LNCaP clone FGC (cell line): Measurements from ENCODE around the gene CAST.

Experiments used
- DNase-seq: peaks from one replicate; pipeline ENCODE4 v3.0.0-alpha.2; 2011; ENCODE audit warnings: low read depth
- H3K4me3 ChIP-seq: 2 replicates; pipeline ENCODE4 v1.5.1; 2011; ENCODE audit warnings: mild to moderate bottlenecking, low read depth, low read length, control low read depth
- CTCF ChIP-seq: IDR thresholded peaks from 2 replicates; pipeline ENCODE4 v1.5.1; 2012; ENCODE audit warnings: mild to moderate bottlenecking; ENCODE audit not compliant: control insufficient read depth, insufficient read depth; ENCODE audit errors: extremely low read depth

The CAST gene

DNA sequence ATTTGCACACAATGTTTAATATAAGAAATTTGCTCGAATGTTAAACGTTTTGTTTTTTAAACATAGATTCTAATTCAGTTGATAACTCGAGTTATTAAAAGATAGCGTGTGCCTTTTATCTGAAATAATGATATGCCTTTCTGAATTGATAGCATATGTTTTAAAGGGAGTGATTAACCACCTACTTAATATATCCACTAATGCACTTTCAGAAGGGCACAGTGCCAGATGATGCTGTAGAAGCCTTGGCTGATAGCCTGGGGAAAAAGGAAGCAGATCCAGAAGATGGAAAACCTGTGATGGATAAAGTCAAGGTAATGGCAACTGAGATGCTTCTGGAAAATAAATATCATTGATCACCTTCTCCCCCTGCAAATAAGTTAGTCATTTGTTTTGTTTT is 91.7 kb downstream of the CAST start:
- no peak for TF ChIP-seq CTCF
- no peak for DNase-seq

GRCh38 chr5:96755851-96756250 is 93.7 kb downstream of the CAST start:
- H3K4me3 ChIP-seq, result no peak overlapping the region
- TF ChIP-seq CTCF, result no peak
- no peak for DNase-seq

More for the DNA sequence above, 91.7 kb downstream of the CAST start:
- H3K4me3 ChIP-seq, result no peak overlapping the region

- H3K4me3 ChIP-seq, result no peak overlapping the region
- no peak for TF ChIP-seq CTCF
- DNase-seq, result no peak
These were observed 94.8 kb downstream of the CAST start for GRCh38 chr5:96756985-96757384.

- DNase-seq, result no peak
- TF ChIP-seq CTCF, result no peak
- no peak overlapping the region for H3K4me3 ChIP-seq
These were observed 96.4 kb downstream of the CAST start for GRCh38 chr5:96758621-96759020.

GRCh38 chr5:96761618-96762017 is 99.4 kb downstream of the CAST start:
- DNase-seq, result no peak

GRCh38 chr5:96763026-96763425 is 100.8 kb downstream of the CAST start:
- no peak for TF ChIP-seq CTCF
- DNase-seq, result no peak
- no peak overlapping the region for H3K4me3 ChIP-seq

More at GRCh38 chr5:96761618-96762017, 99.4 kb downstream of the CAST start:
- no peak overlapping the region for H3K4me3 ChIP-seq
- no peak for TF ChIP-seq CTCF

DNA sequence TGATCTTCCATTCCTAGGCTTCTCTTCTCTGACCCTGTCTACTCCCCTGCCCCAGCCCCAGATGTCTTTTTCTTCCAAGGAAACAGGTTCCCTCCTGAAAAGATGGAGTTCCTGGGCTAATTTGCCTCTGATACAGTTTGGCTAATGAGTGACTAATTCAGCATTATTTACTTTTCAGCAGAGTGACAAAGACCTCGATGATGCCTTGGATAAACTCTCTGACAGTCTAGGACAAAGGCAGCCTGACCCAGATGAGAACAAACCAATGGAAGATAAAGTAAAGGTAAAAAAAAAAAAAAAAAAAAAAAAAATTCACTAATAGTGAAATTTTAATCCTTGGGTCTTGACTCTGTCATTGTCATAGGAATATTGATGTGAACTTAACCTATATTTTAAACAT is 102.9 kb downstream of the CAST start:
- no peak overlapping the region for H3K4me3 ChIP-seq
- DNase-seq, result no peak
- TF ChIP-seq CTCF, result no peak
